Measurements from ENCODE around the gene AKR1A1.
"Not testable (repeated sequence)": the region's sequence is repeated elsewhere in the genome, so short reads cannot be mapped to it uniquely, and the experiment has no call there.

Gene AKR1A1

DNA sequence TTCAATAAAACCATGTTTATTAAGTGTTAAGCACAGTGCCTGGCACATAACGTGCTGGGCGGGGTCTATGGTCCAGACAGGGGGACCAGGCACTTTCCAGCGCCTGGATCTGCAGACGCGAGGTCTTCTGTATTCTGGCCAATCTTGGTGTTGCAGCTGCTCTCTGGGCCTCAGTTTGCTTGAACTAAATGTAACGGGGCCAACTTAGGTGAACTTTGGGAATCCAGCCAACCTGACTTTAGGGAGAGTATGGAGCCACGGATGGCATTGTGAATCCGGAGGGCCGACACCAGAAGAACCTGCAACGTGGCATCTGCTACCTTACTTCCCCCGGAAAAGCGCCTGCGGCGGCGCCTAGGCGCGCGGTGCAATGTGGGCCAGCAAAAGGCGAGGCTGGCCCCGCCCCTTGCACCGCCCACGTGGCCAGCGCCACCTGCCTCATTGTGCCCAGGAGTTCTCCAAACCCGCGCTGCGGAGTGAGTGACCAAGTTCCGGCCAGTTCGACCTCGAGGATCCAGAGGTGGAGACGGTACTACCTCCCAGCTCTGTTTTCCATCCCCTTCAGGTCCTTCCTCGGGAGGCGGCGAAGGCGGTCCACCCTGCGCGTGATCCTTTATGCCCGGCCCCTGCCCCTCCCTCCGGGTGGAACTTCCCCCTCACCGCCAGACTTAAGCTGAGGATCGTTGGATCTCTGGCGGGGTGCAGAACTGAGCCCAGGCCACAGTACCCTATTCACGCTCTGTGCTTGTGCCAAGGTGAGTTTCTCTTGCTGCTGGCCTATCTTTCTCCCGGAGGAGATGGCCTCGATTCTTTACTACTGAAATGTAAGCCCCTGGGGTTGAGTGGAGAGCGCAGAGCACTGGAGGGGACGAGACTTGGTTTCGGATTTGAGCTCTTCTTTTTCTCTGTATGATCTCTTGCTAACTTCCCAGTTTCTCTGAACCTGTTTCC lies at the start of gene AKR1A1:
Gene AKR1A1 (plus strand): TSS at position 426 of the 951 bp plus-strand sequence. CDS start 10,969 bp downstream, outside the sequence.
- DNase-seq (ENCODE audit: extremely low read depth in 1 of 2, low read depth in 1 of 2): peak; percentile 81 to 86

DNA sequence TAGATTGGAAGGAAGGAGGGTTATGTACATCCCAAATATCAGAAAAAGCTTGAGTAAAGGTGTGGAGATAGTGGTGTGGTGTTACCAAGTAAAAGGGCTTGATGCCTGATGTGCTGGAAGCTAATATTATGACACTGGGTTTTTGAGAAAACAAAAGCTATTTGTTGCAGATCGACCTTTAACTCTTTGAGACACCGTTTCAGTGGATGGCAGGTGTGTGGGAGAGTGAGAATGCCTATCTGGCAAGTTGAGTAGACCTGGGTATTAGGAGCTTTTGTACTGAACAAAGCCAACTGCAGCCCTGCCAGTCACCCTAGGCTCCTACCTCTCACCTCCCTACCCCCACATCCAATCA lies 49.1 kb upstream of the AKR1A1 start:
- no peak for DNase-seq (ENCODE audit: extremely low read depth in 1 of 2, low read depth in 1 of 2)

DNA sequence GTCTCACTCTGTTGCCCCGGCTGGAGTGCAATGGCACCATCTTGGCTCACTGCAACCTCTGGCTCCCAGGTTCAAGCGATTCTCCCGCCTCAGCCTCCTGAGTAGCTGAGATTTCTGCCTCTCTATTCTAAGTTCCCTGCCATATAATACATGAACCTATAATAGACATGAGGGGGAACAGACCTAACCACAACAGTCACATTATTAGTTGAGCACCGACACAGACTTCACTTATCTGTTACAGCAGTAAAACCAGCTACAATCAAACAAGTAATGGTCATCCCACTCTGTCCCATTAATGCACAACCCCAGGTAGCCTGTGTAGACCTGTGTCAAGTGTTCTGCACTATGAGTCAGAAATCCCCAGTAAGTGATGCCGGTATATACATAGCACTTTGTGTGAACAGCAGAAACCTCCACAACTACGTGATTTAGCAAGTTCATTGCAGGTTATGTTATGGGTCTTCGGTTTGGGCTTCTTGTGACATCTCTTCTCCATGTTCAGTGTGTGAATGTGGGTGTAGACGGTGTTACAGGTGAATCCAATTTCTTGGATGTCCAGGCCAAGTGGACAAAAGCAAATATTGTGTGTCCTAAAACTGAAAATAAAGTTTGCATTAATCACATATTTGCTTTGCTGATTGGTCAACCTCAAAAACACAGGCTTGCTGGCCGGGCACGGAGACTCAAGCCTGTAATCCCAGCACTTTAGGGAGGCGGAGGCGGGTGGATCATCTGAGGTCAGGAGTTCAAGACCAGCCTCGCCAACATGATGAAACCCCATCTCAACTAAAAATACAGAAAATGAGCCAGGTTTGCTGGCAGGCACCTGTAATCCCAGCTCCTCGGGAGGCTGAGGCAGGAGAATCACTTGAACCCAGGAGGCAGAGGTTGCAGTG lies 46.9 kb upstream of the AKR1A1 start:
- no peak for DNase-seq (ENCODE audit: extremely low read depth in 1 of 2, low read depth in 1 of 2)

DNA sequence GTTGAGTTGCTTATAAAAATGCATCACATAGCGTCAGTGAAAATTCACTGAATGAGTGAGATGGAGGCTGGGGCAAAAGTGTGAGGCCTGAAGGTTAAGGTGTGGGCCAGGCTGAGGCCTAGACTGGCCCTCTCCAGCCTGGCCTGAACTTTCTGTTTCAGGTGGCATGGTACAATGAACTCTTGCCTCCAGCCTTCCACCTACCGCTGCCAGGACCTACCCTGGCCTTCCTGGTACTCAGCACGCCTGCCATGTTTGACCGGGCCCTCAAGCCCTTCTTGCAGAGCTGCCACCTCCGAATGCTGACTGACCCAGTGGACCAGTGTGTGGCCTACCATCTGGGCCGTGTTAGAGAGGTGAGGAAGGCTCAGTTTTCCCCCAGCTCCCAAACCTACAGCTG lies 43.4 kb upstream of the AKR1A1 start:
- no peak for DNase-seq (ENCODE audit: extremely low read depth in 1 of 2, low read depth in 1 of 2)

DNA sequence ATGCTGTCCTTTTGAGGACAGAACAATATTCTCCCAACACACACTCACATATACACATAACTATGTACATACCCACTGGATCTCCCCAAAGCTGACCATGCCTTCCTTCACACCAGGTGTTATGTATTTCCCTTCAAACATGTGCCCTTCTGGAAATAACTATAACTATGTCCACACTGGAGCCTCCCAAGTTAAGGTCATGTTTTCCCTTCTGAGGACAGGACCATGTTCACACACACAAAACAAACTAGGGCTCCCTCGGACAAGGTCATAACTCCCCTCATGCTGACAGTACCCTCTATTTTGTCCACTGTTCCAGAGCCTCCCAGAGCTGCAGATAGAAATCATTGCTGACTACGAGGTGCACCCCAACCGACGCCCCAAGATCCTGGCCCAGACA lies 42.7 kb upstream of the AKR1A1 start:
- DNase-seq (ENCODE audit: extremely low read depth in 1 of 2, low read depth in 1 of 2): no peak

DNA sequence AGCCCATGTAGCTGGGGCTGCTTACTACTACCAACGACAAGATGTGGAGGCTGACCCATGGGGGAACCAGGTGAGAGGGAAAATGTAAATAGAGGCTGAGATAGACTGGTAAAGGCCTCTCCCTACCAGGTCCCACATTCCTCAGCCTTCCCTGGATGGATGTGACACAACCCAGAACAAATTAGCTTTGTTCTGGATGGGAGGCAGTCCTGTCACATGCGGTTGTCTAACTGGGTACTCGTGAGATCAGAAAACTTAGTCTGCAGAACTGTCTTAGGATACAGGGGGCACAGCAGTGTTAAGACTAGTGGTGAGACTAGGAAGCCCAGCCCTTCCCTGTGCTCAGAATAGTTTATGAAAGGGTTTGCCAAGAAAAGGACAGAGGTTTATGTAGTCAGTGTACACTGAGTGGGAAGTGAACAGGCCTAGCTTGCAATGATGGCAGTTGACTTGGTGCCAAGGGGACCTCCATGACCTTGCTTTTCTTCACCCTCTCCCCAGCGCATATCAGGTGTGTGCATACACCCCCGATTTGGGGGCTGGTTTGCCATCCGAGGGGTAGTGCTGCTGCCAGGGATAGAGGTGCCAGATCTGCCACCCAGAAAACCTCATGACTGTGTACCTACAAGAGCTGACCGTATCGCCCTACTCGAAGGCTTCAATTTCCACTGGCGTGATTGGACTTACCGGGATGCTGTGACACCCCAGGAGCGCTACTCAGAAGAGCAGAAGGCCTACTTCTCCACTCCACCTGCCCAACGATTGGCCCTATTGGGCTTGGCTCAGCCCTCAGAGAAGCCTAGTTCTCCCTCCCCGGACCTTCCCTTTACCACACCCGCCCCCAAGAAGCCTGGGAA lies 42.1 kb upstream of the AKR1A1 start:
- DNase-seq (ENCODE audit: extremely low read depth in 1 of 2, low read depth in 1 of 2): no peak

DNA sequence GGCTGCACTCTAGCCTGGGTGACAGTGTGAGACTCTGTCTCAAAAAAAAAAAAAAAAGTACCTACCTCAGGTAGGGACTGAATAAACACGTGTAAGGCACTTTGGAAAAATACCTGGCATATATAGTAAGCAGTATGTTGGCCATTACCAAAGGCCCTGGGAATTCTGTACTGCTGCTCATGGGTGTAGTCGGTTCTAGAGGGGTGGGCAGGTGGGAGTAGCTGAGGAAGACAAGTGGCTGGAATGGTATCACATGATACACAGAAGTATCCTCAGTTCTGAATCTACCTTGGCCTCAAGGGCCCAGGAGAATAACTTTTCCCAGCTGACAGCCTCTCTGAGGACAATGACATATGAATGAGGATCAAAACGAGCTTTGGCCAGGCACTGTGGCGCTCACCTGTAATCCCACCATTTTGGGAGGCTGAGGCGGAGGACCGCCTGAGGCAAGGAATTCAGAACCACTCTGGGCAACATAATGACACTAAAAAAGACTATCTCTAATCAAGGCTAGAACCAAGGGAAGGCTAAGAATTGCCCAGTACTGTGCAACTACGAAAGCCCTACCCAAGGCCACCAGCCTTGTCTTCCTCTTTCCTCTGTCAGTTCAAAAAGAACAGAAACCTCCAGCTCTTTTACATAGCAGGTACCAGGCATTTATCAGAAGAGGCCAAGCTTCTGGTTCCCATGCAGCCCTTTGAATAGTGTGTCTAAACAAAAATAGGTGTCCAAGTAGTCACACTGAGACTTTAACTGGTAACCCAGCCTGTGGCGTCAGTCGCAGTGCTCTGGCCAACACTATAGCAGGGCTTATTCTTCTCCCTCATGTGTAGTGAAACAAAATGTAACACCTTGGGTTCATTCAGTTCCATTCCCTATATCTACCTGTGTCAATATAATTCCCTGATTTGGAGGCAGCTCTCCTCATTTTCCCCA lies 40.3 kb upstream of the AKR1A1 start:
- no peak for DNase-seq (ENCODE audit: extremely low read depth in 1 of 2, low read depth in 1 of 2)

DNA sequence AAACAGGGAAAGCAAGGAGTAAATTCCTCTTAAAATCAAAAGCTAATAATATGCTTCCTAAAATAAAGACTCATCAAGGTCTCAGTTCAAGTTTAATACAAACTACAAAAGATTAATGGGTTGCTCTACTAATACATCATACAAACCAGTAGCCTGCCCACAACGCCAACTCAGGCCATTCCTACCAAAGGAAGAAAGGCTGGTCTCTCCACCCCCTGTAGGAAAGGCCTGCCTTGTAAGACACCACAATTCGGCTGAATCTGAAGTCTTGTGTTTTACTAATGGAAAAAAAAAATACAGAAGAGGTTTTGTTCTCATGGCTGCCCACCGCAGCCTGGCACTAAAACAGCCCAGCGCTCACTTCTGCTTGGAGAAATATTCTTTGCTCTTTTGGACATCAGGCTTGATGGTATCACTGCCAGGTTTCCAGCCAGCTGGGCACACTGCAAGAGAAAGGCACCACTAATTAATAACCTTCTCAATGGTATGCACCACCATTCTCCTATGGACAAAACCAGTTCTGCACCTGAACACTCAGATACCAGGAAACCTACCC lies 39.6 kb upstream of the AKR1A1 start:
- DNase-seq (ENCODE audit: extremely low read depth in 1 of 2, low read depth in 1 of 2): no peak

DNA sequence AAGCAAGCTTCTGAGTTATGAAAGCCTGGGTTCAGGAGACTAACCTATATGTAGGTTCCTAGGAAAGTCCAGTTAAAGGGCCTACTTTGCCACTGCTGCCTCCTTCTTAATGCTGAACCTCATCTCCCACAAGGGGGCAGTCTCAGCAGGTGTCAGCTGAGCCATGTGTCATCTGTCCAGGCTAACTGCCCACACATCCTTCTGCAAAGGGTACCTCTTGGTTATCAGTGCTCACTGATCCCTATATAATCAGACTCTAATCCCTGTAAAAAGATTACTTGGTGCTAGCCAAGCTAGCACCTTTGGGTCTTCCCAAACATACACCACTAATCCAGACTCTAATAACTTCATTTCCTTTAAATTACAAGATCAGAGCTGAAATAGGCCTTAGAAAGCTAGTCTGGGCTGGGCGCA lies 38.0 kb upstream of the AKR1A1 start:
- DNase-seq (ENCODE audit: extremely low read depth in 1 of 2, low read depth in 1 of 2): peak in 1 of 2 donors; percentile 44

DNA sequence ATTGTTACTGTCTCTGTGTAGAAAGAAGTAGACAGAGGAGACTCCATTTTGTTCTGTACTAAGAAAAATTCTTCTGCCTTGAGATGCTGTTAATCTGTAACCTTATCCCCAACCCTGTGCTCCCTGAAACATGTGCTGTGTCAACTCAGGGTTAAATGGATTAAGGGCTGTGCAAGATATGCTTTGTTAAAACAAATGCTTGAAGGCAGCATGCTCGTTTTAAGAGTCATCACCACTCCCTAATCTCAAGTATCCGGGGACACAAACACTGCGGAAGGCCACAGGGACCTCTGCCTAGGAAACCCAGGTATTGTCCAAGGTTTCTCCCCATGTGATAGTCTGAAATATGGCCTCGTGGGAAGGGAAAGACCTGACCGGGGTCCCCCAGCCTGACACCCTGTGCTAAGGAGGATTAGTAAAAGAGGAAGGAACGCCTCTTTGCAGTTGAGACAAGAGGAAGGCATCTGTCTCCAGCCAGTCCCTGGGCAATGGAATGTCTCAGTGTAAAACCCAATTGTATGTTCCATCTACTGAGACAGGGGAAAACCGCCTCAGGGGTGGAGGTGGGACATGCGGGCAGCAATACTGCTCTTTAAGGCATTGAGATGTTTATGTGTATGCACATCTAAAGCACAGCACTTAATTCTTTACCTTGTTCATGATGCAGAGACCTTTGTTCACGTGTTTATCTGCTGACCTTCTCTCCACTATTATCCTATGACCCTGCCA lies 36.9 kb upstream of the AKR1A1 start:
- not testable (repeated sequence) for DNase-seq (ENCODE audit: extremely low read depth in 1 of 2, low read depth in 1 of 2)

DNA sequence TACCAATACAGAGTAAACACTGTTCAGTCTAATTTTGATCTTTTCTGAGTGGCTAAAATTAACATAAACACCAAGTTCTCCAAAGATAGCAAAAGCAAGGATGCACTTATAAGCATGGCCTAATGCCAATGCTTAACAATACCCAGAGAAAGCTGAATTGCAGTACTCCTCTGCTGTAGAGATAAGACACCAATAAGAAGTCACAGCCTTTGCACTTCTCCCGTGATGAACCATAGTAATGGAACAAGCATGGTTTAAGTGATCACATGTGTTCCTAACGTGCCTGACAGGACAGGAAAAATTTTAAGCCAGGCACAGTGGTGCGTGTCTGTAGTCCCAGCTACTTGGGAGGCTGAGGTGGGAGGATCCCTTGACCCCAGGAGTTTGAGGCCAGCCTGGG lies 34.6 kb upstream of the AKR1A1 start:
- DNase-seq (ENCODE audit: extremely low read depth in 1 of 2, low read depth in 1 of 2): no peak

DNA sequence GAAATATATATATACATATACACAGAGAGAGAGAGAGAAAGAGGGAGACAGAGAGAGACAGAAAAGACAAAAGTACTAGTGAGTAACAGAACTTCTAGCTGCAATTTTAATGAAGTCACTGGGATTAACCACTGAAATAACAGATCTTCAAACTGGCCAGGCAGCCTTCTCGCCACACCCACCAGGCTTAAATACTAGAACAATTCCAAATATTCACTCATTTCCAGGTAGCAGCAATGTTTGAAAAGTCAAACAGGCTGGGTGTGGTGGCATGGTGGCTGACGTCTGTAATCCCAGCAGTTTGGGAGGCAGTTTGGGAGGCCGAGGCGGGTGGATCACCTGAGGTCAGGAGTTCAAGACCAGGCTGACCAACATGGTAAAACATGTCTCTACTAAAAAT lies 34.2 kb upstream of the AKR1A1 start:
- DNase-seq (ENCODE audit: extremely low read depth in 1 of 2, low read depth in 1 of 2): no peak

DNA sequence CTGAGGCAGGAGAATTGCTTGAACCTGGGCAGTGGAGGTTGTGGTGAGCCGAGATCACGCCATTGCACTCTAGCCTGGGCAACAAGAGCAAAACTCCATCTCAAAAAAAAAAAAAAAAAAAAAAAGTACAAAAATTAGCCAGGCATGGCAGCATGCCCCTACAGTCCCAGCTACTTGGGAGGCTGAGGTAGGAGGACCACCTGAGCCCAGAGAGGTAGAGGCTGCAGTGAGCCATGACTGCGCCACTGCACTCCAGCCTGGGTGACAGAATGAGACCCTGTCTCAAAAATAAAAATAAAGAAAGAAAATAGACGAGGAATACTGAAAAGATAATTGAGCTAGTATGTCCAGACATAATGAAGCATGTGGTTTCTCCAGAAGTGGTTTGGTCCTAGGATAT lies 32.3 kb upstream of the AKR1A1 start:
- not testable (repeated sequence) for DNase-seq (ENCODE audit: extremely low read depth in 1 of 2, low read depth in 1 of 2)

DNA sequence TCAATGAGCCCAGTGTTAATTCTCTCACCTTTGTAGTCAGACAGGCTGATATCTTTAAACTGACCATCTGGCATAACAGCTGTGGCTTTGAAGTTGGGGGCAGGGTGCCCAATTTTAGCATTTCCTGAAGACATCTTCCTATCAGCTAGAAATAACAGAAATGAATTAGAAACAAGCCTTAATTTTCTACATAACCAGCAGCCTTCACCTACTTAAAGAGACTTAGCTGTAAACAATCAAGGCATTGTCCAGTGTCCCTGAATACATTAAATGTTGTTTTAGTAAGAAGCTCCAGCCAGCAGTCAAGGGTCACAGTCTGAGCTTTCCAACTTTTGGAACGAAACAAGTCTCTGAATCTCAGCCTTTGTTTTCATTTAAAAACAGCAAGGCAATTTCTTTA lies 31.7 kb upstream of the AKR1A1 start:
- DNase-seq (ENCODE audit: extremely low read depth in 1 of 2, low read depth in 1 of 2): no peak

DNA sequence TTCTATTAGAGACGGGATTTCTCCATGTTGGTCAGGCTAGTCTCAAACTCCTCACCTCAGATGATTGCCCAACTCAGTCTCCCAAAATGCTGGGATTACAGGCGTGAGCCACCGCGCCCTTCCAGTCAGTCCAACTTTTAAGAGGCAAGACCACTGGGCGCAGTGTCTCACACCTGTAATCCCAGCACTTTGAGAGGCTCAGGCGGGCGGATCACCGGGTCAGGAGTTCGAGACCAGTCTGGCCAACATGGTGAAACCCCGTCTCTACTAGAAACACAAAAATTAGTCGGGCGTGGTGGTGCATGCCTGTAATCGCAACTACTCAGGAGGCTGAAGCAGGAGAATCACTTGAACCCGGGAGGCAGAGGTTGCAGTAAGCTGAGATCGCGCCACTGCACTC lies 30.9 kb upstream of the AKR1A1 start:
- DNase-seq (ENCODE audit: extremely low read depth in 1 of 2, low read depth in 1 of 2): not testable (repeated sequence)

DNA sequence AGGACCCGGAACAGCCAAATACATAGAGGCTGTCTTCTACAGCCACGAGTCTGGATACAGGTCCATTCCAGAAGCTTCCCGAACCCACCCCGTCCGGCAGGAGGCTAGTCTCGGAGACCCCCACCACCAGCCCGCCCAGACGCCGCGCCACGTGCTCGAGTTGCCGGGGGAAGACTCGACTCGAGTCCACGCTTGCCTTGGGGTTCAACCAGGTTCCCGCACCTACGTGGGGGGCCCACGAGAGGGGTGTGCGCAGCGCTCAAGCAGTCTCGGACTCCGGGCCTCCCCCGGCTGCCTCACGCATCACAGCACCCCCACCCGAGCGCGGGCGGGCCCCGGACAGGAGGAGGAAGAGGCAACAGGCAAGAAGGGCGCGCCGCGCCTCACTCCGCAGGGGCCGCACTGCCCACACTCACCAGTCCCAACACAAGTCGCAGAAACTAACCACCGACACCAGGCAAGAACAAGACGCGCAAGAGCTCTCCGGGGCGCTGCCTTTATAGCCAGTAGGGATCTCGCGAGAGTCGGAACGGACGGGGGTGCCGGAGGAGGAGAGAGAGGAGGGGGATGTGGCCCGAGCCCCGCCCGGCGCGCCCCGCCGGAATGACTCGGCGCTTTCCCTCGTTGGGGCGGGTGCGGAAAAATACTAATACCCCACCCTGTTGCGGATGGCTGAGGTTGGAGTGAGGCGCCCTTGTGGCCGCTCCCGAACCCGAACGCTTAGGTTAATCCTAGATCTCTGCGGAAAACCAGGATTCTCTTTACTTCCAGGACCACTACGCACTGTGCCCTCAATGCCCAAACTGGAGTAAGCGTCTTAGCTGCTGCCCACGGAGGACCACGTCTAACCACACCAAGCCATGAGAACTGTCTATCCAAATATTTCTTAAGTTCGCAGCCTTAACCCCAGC lies 29.0 kb upstream of the AKR1A1 start, which contains the start of gene PRDX1:
Gene PRDX1 (minus strand): TSS at position 472 of the 911 bp plus-strand sequence. CDS start 2,841 bp downstream, outside the sequence.
- DNase-seq (ENCODE audit: extremely low read depth in 1 of 2, low read depth in 1 of 2): peak; percentile 92 to 94

DNA sequence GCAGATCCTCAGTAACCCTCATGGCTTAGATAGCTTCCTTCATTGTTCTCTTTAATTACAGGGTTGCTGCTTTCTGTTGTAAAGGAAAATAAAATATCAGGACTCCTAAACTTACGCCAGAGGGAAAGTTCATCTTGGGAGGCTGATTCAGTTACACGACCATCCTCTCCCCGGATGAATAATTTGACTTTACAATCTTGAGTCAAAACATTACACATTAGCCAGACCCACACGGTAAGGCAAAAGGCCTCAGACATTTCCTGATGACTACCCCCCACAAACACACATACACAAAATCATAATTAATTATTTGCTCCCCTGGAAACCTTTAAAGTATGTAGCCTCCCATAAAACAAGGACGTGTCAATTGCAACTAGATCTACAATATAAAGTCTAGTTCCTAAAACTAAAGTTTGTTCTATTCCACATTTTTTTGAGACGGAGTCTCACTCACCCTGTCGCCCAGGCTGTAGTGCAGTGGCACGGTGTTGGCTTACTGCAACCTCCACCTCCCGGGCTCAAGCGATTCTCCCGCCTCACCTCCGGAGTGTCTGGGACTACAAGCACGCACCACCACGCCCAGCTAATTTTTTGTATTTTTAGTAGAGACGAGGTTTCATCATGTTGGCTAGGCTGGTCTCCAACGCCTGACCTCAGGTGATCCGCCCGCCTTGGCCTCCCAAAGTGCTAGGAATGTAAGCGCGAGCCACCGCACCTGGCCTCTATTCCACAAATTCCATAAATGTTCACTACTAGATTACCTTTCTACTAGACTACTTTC lies 28.1 kb upstream of the AKR1A1 start:
- no peak for DNase-seq (ENCODE audit: extremely low read depth in 1 of 2, low read depth in 1 of 2)
